Gastroesophageal sphincter (tissue), 4 donors: Measurements from ENCODE around the gene SEC11A. TPM values are rescaled to one million over a fixed set of nuclear protein-coding genes. Genes with fewer than 3 reads are reported as not detected.
"Not testable (repeated sequence)": the region's sequence is repeated elsewhere in the genome, so short reads cannot be mapped to it uniquely, and the experiment has no call there.

ENCODE experiments used
- ATAC-seq: fragments of 150-250 bp; one replicate; pipeline ENCODE4 v1.9.1; 2016; ENCODE audit warnings: mild to moderate bottlenecking, moderate library complexity
- H3K27ac ChIP-seq, 4 donors: fragments of 200-600 bp; sonication (generic) in 3 of 4; 1 replicate in 3 of 4; 2 replicates in 1 of 4; pipeline ENCODE4 v1.5.1; 2016 to 2019
- H3K27me3 ChIP-seq: fragments of 200-600 bp; sonication (generic); one replicate; pipeline ENCODE4 v1.5.1; 2019
- H3K36me3 ChIP-seq, 2 donors: fragments of 200-600 bp; sonication (generic); one replicate each; pipeline ENCODE4 v1.5.1; 2019; ENCODE audit warnings: control low read depth in 1 of 2
- H3K4me1 ChIP-seq, 3 donors: fragments of 200-600 bp; sonication (generic); 1 replicate in 2 of 3; 2 replicates in 1 of 3; pipeline ENCODE4 v1.5.1; 2016 to 2019; ENCODE audit warnings: control low read depth in 2 of 3
- H3K4me3 ChIP-seq, 2 donors: fragments of 200-600 bp; sonication (generic); one replicate each; pipeline ENCODE4 v1.5.1; 2019; ENCODE audit warnings: mild to moderate bottlenecking in 1 of 2, moderate library complexity in 1 of 2
- H3K9me3 ChIP-seq, 3 donors: fragments of 200-600 bp; sonication (generic); one replicate each; pipeline ENCODE4 v1.5.1; 2017 to 2019; ENCODE audit warnings: control low read depth in 2 of 3
- EP300 ChIP-seq: sonication (generic); formaldehyde crosslinking; IDR thresholded peaks from one replicate; pipeline ENCODE4 v1.6.1; 2017; ENCODE audit warnings: antibody characterized with exemption, mild to moderate bottlenecking
- POLR2A ChIP-seq, 2 donors: fragments of 450-650 bp; IDR thresholded peaks; one replicate each; pipeline ENCODE4 v1.6.1; 2017; ENCODE audit warnings: antibody characterized with exemption in 2 of 2, mild to moderate bottlenecking in 2 of 2, moderate library complexity in 1 of 2
- POLR2AphosphoS5 ChIP-seq: sonication (generic); formaldehyde crosslinking; IDR thresholded peaks from one replicate; pipeline ENCODE4 v1.6.1; 2017; ENCODE audit warnings: antibody characterized with exemption
- WGBS, 2 donors: methylation state at CpG; one replicate each; pipeline ENCODE4 v1.1.5; 2018; ENCODE audit warnings: low coverage in 1 of 2; 5-methylcytosine and 5-hydroxymethylcytosine counted together
- total RNA-seq, 4 donors: library from RNA; depleted of rRNA; stranded (reverse); fragments of >200 nt; gene quantifications; one replicate each; pipeline ENCODE4 v1.1.0, GENCODE V29; 2016
- TF ChIP-seq, protein P1 (sequence below), 4 experiments: fragments of 200-600 bp in 2 of 4; fragments of 450-650 bp in 2 of 4; sonication (generic) in 1 of 4; IDR thresholded peaks; one replicate each; pipeline ENCODE4 v1.5.1; 2017 to 2019; ENCODE audit warnings: antibody characterized with exemption in 4 of 4, mild to moderate bottlenecking in 2 of 4, moderate library complexity in 2 of 4

SEC11A gene
- total RNA-seq, 4 donors from 2014 or later: 63.3 to 139 (median 99.4) TPM

DNA sequence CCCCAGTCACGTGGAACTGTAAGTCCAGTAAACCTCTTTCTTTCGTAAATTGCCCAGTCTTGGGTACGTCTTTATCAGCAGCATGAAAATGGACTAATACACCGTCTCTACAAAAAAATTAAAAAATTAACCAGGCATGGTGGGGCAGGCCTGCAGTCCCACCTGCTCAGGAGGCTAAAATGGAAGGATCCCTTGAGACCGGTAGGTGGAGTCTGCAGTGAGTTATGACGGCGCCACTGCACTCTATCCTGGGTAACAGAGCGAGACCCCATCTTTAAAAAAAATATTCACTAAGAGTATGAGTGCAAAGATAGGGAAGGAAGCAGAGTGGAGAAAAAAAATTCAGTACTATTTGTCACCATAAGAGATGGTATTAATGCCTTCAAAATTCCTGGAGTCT lies 25.6 kb downstream of the SEC11A start:
- Histone ChIP-seq H3K36me3 (peaks cover 0 to 45% of the 10 kb centered on the region in 2 donors), H3K27me3 (no peaks in the 10 kb centered on the region), H3K9me3 (no peaks in the 10 kb centered on the region), H3K4me1 (peaks cover 0 to 23% (median 0%) of the 10 kb centered on the region in 3 donors), H3K4me3 (no peak overlapping the region), H3K27ac (no peak overlapping the region)
- 93 to 100% methylated on average over 5 to 8 of the region's 8 CpGs for WGBS, 2 donors
- ATAC-seq: no peak
- TF ChIP-seq, protein P1, sequence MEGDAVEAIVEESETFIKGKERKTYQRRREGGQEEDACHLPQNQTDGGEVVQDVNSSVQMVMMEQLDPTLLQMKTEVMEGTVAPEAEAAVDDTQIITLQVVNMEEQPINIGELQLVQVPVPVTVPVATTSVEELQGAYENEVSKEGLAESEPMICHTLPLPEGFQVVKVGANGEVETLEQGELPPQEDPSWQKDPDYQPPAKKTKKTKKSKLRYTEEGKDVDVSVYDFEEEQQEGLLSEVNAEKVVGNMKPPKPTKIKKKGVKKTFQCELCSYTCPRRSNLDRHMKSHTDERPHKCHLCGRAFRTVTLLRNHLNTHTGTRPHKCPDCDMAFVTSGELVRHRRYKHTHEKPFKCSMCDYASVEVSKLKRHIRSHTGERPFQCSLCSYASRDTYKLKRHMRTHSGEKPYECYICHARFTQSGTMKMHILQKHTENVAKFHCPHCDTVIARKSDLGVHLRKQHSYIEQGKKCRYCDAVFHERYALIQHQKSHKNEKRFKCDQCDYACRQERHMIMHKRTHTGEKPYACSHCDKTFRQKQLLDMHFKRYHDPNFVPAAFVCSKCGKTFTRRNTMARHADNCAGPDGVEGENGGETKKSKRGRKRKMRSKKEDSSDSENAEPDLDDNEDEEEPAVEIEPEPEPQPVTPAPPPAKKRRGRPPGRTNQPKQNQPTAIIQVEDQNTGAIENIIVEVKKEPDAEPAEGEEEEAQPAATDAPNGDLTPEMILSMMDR (IDR thresholded peaks at IDR 0.05): no peak
- no peak for TF ChIP-seq POLR2AphosphoS5
- TF ChIP-seq POLR2A (IDR thresholded peaks at IDR 0.05): no peak
- TF ChIP-seq EP300: no peak

DNA sequence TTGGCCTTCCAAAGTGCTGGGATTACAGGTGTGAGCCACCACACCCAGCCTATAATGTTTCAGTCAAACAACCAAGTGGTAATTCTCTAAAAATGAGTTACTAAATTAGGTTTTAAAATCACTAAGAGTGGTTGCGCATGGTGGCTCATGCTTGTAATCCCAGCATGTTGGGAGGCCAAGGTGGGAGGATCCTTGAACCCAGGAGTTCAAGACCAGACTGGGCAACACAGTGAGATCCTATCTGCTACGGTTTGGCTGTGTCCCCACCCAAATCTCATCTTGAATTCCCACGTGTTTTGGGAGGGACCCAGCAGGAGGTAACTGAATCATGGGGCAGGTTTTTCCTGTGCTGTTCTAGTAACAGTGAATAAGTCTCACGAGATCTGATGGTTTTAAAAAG lies 26.1 kb downstream of the SEC11A start:
- H3K4me1 ChIP-seq: peaks cover 0 to 23% (median 0%) of the 10 kb centered on the region in 3 donors
- H3K27me3 ChIP-seq: no peaks in the 10 kb centered on the region
- no peak overlapping the region for H3K27ac ChIP-seq
- 93 to 97% methylated on average over 3 to 4 of the region's 4 CpGs for WGBS, 2 donors
- TF ChIP-seq EP300 (no peak), POLR2AphosphoS5 (no peak), POLR2A (IDR thresholded peaks at IDR 0.05) (no peak)
- TF ChIP-seq, protein P1 (IDR thresholded peaks at IDR 0.05): no peak
- H3K9me3 ChIP-seq: no peaks in the 10 kb centered on the region
- H3K4me3 ChIP-seq: no peak overlapping the region
- ATAC-seq: no peak
- H3K36me3 ChIP-seq: peaks cover 0 to 47% of the 10 kb centered on the region in 2 donors

DNA sequence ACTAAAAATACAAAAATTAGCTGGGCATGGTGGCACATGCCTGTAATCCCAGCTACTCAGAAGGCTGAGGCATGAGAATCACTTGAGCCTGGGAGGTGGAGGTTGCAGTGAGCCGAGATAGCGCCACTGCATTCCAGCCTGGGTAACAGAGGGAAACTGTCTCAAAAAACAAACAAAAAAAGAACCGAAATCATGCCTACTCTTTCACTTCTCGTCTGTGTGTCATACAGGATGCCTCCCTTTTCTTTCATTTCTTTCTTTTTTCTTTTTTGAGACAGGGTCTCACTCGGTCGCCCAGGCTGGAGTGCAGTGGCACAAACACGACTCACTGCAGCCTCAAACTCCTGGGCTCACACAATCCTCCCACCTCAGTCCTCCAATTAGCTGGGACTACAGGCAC lies 29.5 kb downstream of the SEC11A start:
- H3K27ac ChIP-seq, H3K27me3 ChIP-seq, H3K4me3 ChIP-seq, H3K4me1 ChIP-seq, H3K9me3 ChIP-seq, ATAC-seq: not testable (repeated sequence)
- WGBS, 2 donors: 81 to 93% methylated on average over 7 of the region's 7 CpGs
- peaks cover 0 to 77% of the 10 kb centered on the region in 2 donors for H3K36me3 ChIP-seq

DNA sequence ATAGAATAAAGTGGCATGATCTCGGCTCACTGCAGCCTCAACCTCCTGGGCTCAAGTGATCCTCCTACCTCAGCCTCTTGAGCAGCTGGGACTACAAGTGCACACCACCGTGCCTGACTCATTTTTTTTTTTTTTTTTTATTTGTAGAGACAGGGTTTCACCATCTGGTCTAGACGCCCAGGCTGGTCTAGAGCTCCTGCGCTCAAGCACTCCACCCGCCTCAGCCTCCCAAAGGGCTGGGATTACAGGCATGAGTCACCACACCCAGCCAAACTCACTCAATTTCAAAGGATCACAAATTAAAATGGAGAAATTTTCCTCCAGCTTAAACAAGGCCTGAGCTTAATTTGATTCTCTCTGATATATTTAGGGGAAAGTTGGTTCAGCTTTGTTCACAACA lies 30.6 kb downstream of the SEC11A start:
- Histone ChIP-seq H3K27me3 (no peaks in the 10 kb centered on the region), H3K36me3 (peaks cover 0 to 84% of the 10 kb centered on the region in 2 donors), H3K4me1 (no peaks in the 10 kb centered on the region), H3K9me3 (no peaks in the 10 kb centered on the region), H3K4me3 (no peak overlapping the region), H3K27ac (no peak overlapping the region)
- 61 to 93% methylated on average over 3 to 5 of the region's 5 CpGs for WGBS, 2 donors
- TF ChIP-seq POLR2A (IDR thresholded peaks at IDR 0.05) (no peak), EP300 (no peak), POLR2AphosphoS5 (no peak)
- TF ChIP-seq, protein P1 (IDR thresholded peaks at IDR 0.05): no peak
- ATAC-seq: peak; percentile 88

DNA sequence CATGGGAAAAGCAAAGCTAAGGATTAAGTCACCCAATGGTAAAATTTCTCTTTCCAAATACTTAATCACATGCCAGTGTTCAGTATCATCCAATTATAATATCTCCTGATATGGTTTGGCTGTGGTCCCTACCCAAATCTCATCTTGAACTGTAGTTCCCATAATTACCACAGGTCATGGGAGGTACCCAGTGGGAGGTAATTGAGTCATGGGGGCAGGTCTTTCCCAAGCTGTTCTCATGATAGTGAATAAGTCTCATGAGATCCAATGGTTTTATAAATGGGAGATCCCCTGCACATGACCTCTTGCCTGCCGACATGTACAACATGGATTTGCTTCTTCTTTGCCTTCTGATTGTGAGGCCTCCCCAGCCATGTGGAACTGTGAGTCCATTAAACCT lies 31.8 kb downstream of the SEC11A start:
- Histone ChIP-seq H3K27me3 (no peaks in the 10 kb centered on the region), H3K4me3 (no peak overlapping the region), H3K36me3 (peaks cover 4 to 85% of the 10 kb centered on the region in 2 donors), H3K27ac (no peak overlapping the region), H3K4me1 (no peaks in the 10 kb centered on the region), H3K9me3 (no peaks in the 10 kb centered on the region)
- TF ChIP-seq POLR2A (IDR thresholded peaks at IDR 0.05) (no peak), POLR2AphosphoS5 (no peak), EP300 (no peak)
- TF ChIP-seq, protein P1 (IDR thresholded peaks at IDR 0.05): no peak
- WGBS, 2 donors: 23 to 38% methylated on average over 1 of the region's 1 CpG
- ATAC-seq: no peak
